Smooth muscle cell (in vitro differentiated cells): ENCODE data around the gene LYZL6. TPM values are rescaled to one million over a fixed set of nuclear protein-coding genes. Genes with fewer than 3 reads are reported as not detected.

Source experiments
- DNase-seq: peaks from one replicate; lab custom pipeline; 2025; ENCODE audit not compliant: unreplicated experiment; lab: John Stamatoyannopoulos, UW
- H2AFZ ChIP-seq: fragments of 200-600 bp; sonication (generic); 2 replicates; pipeline ENCODE4 v1.6.0; 2016; ENCODE audit warnings: antibody characterized with exemption, low read depth, mild to moderate bottlenecking
- H3F3A ChIP-seq: fragments of 200-600 bp; sonication (generic); 2 replicates; pipeline ENCODE4 v1.6.0; 2017; ENCODE audit warnings: antibody characterized with exemption, low read depth
- H3K27ac ChIP-seq: fragments of 200-600 bp; sonication (generic); 2 replicates; pipeline ENCODE4 v1.5.1; 2016; ENCODE audit warnings: low read depth, mild to moderate bottlenecking
- H3K27me3 ChIP-seq: fragments of 200-600 bp; sonication (generic); 2 replicates; pipeline ENCODE4 v1.6.1; 2016; ENCODE audit warnings: low read depth, mild to moderate bottlenecking
- H3K36me3 ChIP-seq: fragments of 200-600 bp; sonication (generic); 2 replicates; pipeline ENCODE4 v1.5.1; 2016; ENCODE audit warnings: low read depth
- H3K4me1 ChIP-seq: fragments of 200-600 bp; sonication (generic); 2 replicates; pipeline ENCODE4 v1.5.1; 2016; ENCODE audit warnings: low read depth
- H3K4me2 ChIP-seq: fragments of 200-600 bp; sonication (generic); 2 replicates; pipeline ENCODE4 v1.6.0; 2016; ENCODE audit warnings: mild to moderate bottlenecking
- H3K4me3 ChIP-seq: fragments of 200-600 bp; sonication (generic); 2 replicates; pipeline ENCODE4 v1.5.1; 2016; ENCODE audit warnings: mild to moderate bottlenecking
- H3K79me2 ChIP-seq: fragments of 200-600 bp; sonication (generic); 2 replicates; pipeline ENCODE4 v1.6.0; 2016; ENCODE audit warnings: low read depth, mild to moderate bottlenecking
- H3K9ac ChIP-seq: fragments of 200-600 bp; sonication (generic); 2 replicates; pipeline ENCODE4 v1.6.0; 2016; ENCODE audit warnings: low read depth
- H3K9me3 ChIP-seq: fragments of 200-600 bp; sonication (generic); replicated peaks from 2 replicates; pipeline ENCODE4 v1.5.1; 2016; ENCODE audit warnings: low read depth
- H4K20me1 ChIP-seq: fragments of 200-600 bp; sonication (generic); 2 replicates; pipeline ENCODE4 v1.6.0; 2016; ENCODE audit warnings: low read depth
- WGBS: methylation state at CpG from one replicate; pipeline ENCODE4 v1.1.7; 2016; ENCODE audit warnings: low lambda C conversion rate; 5-methylcytosine and 5-hydroxymethylcytosine counted together
- polyA plus RNA-seq: library from polyadenylated mRNA; unstranded; fragments of >200 nt; fragmentation: Nextera tagmentation; extraction: Ambion mirVana; gene quantifications from 2 replicates; pipeline ENCODE4 v1.2.1, GENCODE V29; 2016
- total RNA-seq: library from RNA; depleted of rRNA; stranded (reverse); fragments of >200 nt; gene quantifications from 2 replicates; pipeline ENCODE4 v1.2.3, GENCODE V29; 2014
- TF ChIP-seq, protein P1 (sequence below): fragments of 200-600 bp; sonication (generic); IDR thresholded peaks from 2 replicates; pipeline ENCODE4 v1.5.1; 2017; ENCODE audit warnings: borderline replicate concordance, mild to moderate bottlenecking, antibody characterized with exemption; ENCODE audit not compliant: insufficient read depth, poor library complexity, severe bottlenecking

The LYZL6 gene
- total and polyA plus RNA-seq, 2 experiments from 2014 or later: not detected

DNA sequence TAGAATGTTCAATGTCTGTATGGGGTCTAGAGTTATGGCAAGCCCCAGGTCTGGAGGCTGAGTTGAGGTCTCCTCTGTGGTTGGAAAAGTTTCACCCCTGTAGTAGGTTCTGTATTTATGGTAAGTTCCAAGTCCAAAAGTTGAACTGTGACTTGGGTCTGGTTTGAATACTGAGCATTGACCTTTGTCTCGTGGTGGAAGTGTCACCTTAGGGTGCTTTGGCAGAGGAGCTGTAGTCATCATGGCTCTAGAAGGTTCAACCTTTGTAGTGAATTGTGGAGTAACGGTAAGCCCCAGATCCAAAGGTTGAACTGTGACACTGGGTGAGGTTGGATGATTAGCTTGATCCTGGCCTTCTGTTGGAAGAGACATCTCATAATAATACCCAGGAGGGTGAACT lies 30.6 kb downstream of the LYZL6 start:
- no peak overlapping the region for H3K9ac ChIP-seq
- TF ChIP-seq, protein P1, sequence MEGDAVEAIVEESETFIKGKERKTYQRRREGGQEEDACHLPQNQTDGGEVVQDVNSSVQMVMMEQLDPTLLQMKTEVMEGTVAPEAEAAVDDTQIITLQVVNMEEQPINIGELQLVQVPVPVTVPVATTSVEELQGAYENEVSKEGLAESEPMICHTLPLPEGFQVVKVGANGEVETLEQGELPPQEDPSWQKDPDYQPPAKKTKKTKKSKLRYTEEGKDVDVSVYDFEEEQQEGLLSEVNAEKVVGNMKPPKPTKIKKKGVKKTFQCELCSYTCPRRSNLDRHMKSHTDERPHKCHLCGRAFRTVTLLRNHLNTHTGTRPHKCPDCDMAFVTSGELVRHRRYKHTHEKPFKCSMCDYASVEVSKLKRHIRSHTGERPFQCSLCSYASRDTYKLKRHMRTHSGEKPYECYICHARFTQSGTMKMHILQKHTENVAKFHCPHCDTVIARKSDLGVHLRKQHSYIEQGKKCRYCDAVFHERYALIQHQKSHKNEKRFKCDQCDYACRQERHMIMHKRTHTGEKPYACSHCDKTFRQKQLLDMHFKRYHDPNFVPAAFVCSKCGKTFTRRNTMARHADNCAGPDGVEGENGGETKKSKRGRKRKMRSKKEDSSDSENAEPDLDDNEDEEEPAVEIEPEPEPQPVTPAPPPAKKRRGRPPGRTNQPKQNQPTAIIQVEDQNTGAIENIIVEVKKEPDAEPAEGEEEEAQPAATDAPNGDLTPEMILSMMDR: no peak
- H3K79me2 ChIP-seq: no peaks in the 10 kb centered on the region
- H3K4me2 ChIP-seq: no peak overlapping the region
- no peaks in the 10 kb centered on the region for H3K27me3 ChIP-seq
- no peak for DNase-seq
- no peak overlapping the region for H3K4me3 ChIP-seq
- no peaks in the 10 kb centered on the region for H3K36me3 ChIP-seq
- H3F3A ChIP-seq: no peaks in the 10 kb centered on the region
- H3K27ac ChIP-seq: no peak overlapping the region
- H2AFZ ChIP-seq: no peak overlapping the region
- H3K9me3 ChIP-seq: no peaks in the 10 kb centered on the region
- H3K4me1 ChIP-seq: no peaks in the 10 kb centered on the region
- H4K20me1 ChIP-seq: no peaks in the 10 kb centered on the region
- WGBS: 75% methylated on average over 2 of the region's 2 CpGs

DNA sequence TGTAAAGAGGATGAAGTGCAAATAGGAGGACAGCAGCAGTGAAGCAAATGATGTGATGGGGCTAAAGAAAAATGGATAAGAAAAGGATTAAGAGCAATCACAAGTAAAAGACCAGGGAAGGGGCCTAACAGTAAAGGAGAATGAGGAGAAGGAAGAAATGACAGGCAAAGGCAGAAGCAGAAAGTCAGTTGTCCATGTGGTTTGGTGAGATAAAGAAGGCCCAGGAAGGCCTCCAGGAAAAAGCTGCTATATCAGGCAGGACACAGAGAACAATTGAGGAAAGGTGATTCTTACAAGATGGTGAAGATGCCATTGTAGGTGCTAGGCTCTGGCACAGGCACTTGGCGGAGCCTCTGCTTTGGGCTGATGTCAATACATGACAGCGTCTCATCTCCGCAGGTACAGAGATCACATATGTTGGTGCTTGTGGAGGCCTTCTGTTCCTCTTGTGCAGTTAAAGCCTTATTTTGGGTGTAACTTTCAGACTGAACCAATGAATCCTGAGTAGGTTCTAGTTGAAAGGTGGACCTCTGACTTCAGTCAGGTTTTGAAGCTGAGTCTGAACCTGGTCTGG lies 31.1 kb downstream of the LYZL6 start:
- WGBS: 92% methylated on average over 3 of the region's 3 CpGs
- TF ChIP-seq, protein P1: no peak
- no peak overlapping the region for H3K4me3 ChIP-seq
- H3K27me3 ChIP-seq: no peaks in the 10 kb centered on the region
- no peaks in the 10 kb centered on the region for H4K20me1 ChIP-seq
- H3K9me3 ChIP-seq: no peaks in the 10 kb centered on the region
- H3K79me2 ChIP-seq: no peaks in the 10 kb centered on the region
- no peak overlapping the region for H3K27ac ChIP-seq
- no peak overlapping the region for H3K4me2 ChIP-seq
- H3K9ac ChIP-seq: no peak overlapping the region
- no peaks in the 10 kb centered on the region for H3F3A ChIP-seq
- DNase-seq: no peak
- no peak overlapping the region for H2AFZ ChIP-seq
- no peaks in the 10 kb centered on the region for H3K4me1 ChIP-seq
- H3K36me3 ChIP-seq: no peaks in the 10 kb centered on the region

DNA sequence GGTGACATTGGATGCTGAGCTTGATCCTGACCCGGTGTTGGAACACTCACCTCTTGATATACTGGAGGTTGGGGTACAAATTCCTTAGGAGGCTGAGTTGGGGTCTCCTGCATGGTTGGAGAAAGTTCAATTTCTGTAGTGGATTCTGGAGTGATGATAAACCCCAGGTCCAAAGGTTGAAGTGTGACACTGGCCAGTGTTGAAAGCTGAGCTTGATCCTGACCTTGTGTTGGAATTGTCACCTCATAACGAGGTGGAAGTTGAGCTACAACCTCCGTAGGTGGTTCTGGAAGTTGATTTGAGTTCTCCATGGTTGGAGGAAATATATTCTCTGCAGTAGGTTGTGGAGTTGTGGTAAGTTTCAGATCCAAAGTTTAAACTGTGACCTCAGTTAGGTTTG lies 34.1 kb downstream of the LYZL6 start:
- H3K4me3 ChIP-seq: no peak overlapping the region
- H3K27ac ChIP-seq: no peak overlapping the region
- no peaks in the 10 kb centered on the region for H3K27me3 ChIP-seq
- H3K4me2 ChIP-seq: no peak overlapping the region
- 89% methylated on average over 3 of the region's 3 CpGs for WGBS
- H3K9me3 ChIP-seq: no peaks in the 10 kb centered on the region
- H3K79me2 ChIP-seq: no peaks in the 10 kb centered on the region
- TF ChIP-seq, protein P1: no peak
- no peaks in the 10 kb centered on the region for H3F3A ChIP-seq
- no peak for DNase-seq
- H3K9ac ChIP-seq: no peak overlapping the region
- no peaks in the 10 kb centered on the region for H3K36me3 ChIP-seq
- H2AFZ ChIP-seq: no peak overlapping the region
- H4K20me1 ChIP-seq: no peaks in the 10 kb centered on the region
- H3K4me1 ChIP-seq: no peaks in the 10 kb centered on the region

DNA sequence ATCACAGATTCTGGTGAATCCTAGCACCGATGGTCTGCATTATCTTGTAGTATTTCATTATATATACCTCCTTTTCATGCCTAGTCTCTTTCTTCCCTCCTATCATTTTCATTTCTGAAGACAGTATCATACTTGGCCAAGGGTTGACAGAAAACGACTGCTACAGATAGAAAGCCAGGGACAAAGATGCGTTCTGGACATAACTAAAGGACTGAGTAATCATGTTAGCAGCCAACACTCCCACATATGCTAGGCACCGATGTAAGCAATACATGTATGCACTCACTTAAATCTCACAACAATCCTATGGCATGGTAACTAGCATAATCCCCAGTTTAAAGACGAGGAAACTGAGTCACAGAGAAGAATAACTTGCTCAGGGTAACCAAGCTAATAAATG lies 35.8 kb downstream of the LYZL6 start:
- Histone ChIP-seq H4K20me1 (no peaks in the 10 kb centered on the region), H3F3A (no peaks in the 10 kb centered on the region), H3K36me3 (no peaks in the 10 kb centered on the region), H3K4me3 (no peak overlapping the region), H3K4me1 (no peaks in the 10 kb centered on the region), H3K4me2 (peak overlapping the region; percentile 40), H2AFZ (no peak overlapping the region), H3K9ac (no peak overlapping the region), H3K9me3 (no peaks in the 10 kb centered on the region), H3K27ac (peak overlapping the region; percentile 20), H3K79me2 (no peaks in the 10 kb centered on the region), H3K27me3 (no peaks in the 10 kb centered on the region)
- 25% methylated on average over 5 of the region's 5 CpGs for WGBS
- TF ChIP-seq, protein P1: no peak
- no peak for DNase-seq
